Measurements from ENCODE around the gene SPINK5. TPM values are rescaled to one million over a fixed set of nuclear protein-coding genes. Genes with fewer than 3 reads are reported as not detected.

SPINK5 gene
- total RNA-seq, 1 donor from 2014 or later = not detected

GRCh38 chr5:148084269-148084668 is 20.5 kb downstream of the SPINK5 start:
- POLR2A ChIA-PET = no interaction called here
- no peak for TF ChIP-seq CTCF (IDR thresholded peaks at IDR 0.05)
- ATAC-seq (ENCODE audit: low read depth) (no peak), DNase-seq (no peak)
- H3K27me3 Mint-ChIP-seq = no peaks in the 10 kb centered on the region
- peaks cover 5% of the 10 kb centered on the region for H3K9me3 Mint-ChIP-seq
- no peak overlapping the region for H3K4me3 Mint-ChIP-seq
- intact Hi-C loops (cut with micrococcal nuclease) = no loop called here
- no peaks in the 10 kb centered on the region for H3K36me3 Mint-ChIP-seq (ENCODE audit: low read depth)
- CTCF ChIA-PET = no interaction called here
- no peaks in the 10 kb centered on the region for H3K4me1 Mint-ChIP-seq
- H3K27ac Mint-ChIP-seq = no peak overlapping the region

- Mint-ChIP-seq H3K4me1 (no peaks in the 10 kb centered on the region), H3K36me3 (ENCODE audit: low read depth) (no peaks in the 10 kb centered on the region), H3K27ac (no peak overlapping the region), H3K27me3 (no peaks in the 10 kb centered on the region), H3K9me3 (peaks cover 5% of the 10 kb centered on the region), H3K4me3 (no peak overlapping the region)
- intact Hi-C loops (cut with micrococcal nuclease) = no loop called here
- TF ChIP-seq CTCF (IDR thresholded peaks at IDR 0.05) = no peak
- DNase-seq = no peak
- CTCF ChIA-PET = no interaction called here
- ATAC-seq (ENCODE audit: low read depth) = no peak
- POLR2A ChIA-PET = no interaction called here
These were observed 21.5 kb downstream of the SPINK5 start for GRCh38 chr5:148085310-148085709.

GRCh38 chr5:148085977-148086705 is 22.4 kb downstream of the SPINK5 start:
- ChIA-PET CTCF (no interaction called here), POLR2A (no interaction called here)
- no peak overlapping the region for H3K27ac Mint-ChIP-seq
- no peaks in the 10 kb centered on the region for H3K4me1 Mint-ChIP-seq
- H3K9me3 Mint-ChIP-seq = peaks cover 5% of the 10 kb centered on the region
- ATAC-seq (ENCODE audit: low read depth) = no peak
- H3K36me3 Mint-ChIP-seq (ENCODE audit: low read depth) = no peaks in the 10 kb centered on the region
- no peak for DNase-seq
- TF ChIP-seq CTCF (IDR thresholded peaks at IDR 0.05) = no peak
- intact Hi-C loops (cut with micrococcal nuclease) = no loop called here
- H3K27me3 Mint-ChIP-seq = no peaks in the 10 kb centered on the region
- no peak overlapping the region for H3K4me3 Mint-ChIP-seq

- no peak for TF ChIP-seq CTCF (IDR thresholded peaks at IDR 0.05)
- H3K27me3 Mint-ChIP-seq = no peaks in the 10 kb centered on the region
- no peak overlapping the region for H3K4me3 Mint-ChIP-seq
- intact Hi-C loops (cut with micrococcal nuclease) = no loop called here
- no peaks in the 10 kb centered on the region for H3K36me3 Mint-ChIP-seq (ENCODE audit: low read depth)
- ChIA-PET CTCF (no interaction called here), POLR2A (no interaction called here)
- DNase-seq = no peak
- H3K27ac Mint-ChIP-seq = no peak overlapping the region
- no peak for ATAC-seq (ENCODE audit: low read depth)
- no peaks in the 10 kb centered on the region for H3K4me1 Mint-ChIP-seq
- H3K9me3 Mint-ChIP-seq = no peaks in the 10 kb centered on the region
These were observed 26.5 kb downstream of the SPINK5 start for GRCh38 chr5:148090146-148090772.

- ATAC-seq (ENCODE audit: low read depth) = no peak
- Mint-ChIP-seq H3K4me1 (no peaks in the 10 kb centered on the region), H3K27ac (no peak overlapping the region), H3K9me3 (no peaks in the 10 kb centered on the region), H3K27me3 (no peaks in the 10 kb centered on the region), H3K36me3 (ENCODE audit: low read depth) (no peaks in the 10 kb centered on the region), H3K4me3 (no peak overlapping the region)
- CTCF ChIA-PET = no interaction called here
- intact Hi-C loops (cut with micrococcal nuclease) = no loop called here
- DNase-seq = no peak
- POLR2A ChIA-PET = no interaction called here
- no peak for TF ChIP-seq CTCF (IDR thresholded peaks at IDR 0.05)
These were observed 27.0 kb downstream of the SPINK5 start for GRCh38 chr5:148090773-148091250.

Measured in activated B cell treated with CpG ODN at 0.5 μM for 24 hours (primary cell).